Osteoblast (primary cell): Measurements from ENCODE around the gene USP11. TPM values are rescaled to one million over a fixed set of nuclear protein-coding genes. Genes with fewer than 3 reads are reported as not detected.

Source experiments
- DNase-seq: peaks from one replicate; pipeline ENCODE4 v3.0.0; 2011; ENCODE audit warnings: low spot score, mixed read lengths; ENCODE audit not compliant: insufficient read length; ENCODE audit errors: missing footprints
- H2AFZ ChIP-seq: 2 replicates; pipeline ENCODE4 v1.6.0; 2011; ENCODE audit warnings: mild to moderate bottlenecking, low read length
- H3K27ac ChIP-seq: 2 replicates; pipeline ENCODE4 v1.5.1; 2011; ENCODE audit warnings: mild to moderate bottlenecking, low read depth, low read length, moderate library complexity
- H3K27me3 ChIP-seq: 2 replicates; pipeline ENCODE4 v1.6.0; 2012; ENCODE audit warnings: mild to moderate bottlenecking, control low read depth, inconsistent platforms, low read length, moderate library complexity; ENCODE audit not compliant: insufficient read depth
- H3K36me3 ChIP-seq: 2 replicates; pipeline ENCODE4 v1.5.1; 2011; ENCODE audit warnings: mild to moderate bottlenecking, low read length, control low read depth, moderate library complexity; ENCODE audit not compliant: insufficient read depth
- H3K4me1 ChIP-seq: 2 replicates; pipeline ENCODE4 v1.5.1; 2011; ENCODE audit warnings: mild to moderate bottlenecking, low read length, control low read depth, moderate library complexity; ENCODE audit not compliant: insufficient read depth
- H3K4me2 ChIP-seq: 2 replicates; pipeline ENCODE4 v1.6.0; 2011; ENCODE audit warnings: mild to moderate bottlenecking, low read length; ENCODE audit not compliant: insufficient read depth
- H3K4me3 ChIP-seq: fragments of 200-600 bp; sonication (generic); 3 replicates; pipeline ENCODE4 v1.5.1; 2012; ENCODE audit warnings: mild to moderate bottlenecking, low read length, inconsistent platforms; ENCODE audit not compliant: insufficient read depth
- H3K79me2 ChIP-seq: 2 replicates; pipeline ENCODE4 v1.6.0; 2012; ENCODE audit warnings: mild to moderate bottlenecking, low read length, control low read depth, inconsistent platforms; ENCODE audit not compliant: insufficient read depth
- H3K9me3 ChIP-seq: 2 replicates; pipeline ENCODE4 v1.5.1; 2011; ENCODE audit warnings: low read depth, low read length, control low read depth
- H4K20me1 ChIP-seq: 2 replicates; pipeline ENCODE4 v1.6.0; 2012; ENCODE audit warnings: mild to moderate bottlenecking, low read length, control low read depth; ENCODE audit not compliant: insufficient read depth
- total RNA-seq: library from RNA; depleted of rRNA; stranded (reverse); fragments of >200 nt; gene quantifications from 2 replicates; pipeline ENCODE4 v1.2.3, GENCODE V29; 2012
- TF ChIP-seq, protein P1 (sequence below): IDR thresholded peaks from 2 replicates; pipeline ENCODE4 v1.5.1; 2011; ENCODE audit warnings: mild to moderate bottlenecking, low read depth, low read length, moderate library complexity; ENCODE audit errors: extremely low read depth

The USP11 gene
- total RNA-seq, 1 donor: 28.2 TPM

DNA sequence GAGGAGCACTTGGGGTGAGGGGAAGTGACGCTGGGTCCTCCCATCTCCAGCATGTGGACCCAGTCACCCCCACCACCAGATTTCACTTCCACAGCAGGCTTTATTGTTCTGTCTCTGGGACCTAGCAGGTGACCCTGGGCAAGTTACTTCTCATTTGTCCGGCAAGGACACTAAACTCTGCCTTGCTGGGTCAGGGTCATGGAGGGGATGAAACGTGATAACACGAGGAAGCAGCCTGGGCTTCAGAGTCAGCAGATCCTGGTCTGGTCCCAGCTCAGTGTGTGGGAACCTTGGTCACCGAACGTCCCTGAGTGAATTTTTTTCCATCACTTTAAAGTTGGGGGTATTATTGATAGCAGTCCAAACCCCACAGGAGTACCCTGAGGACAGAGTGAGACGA lies 35.3 kb upstream of the USP11 start:
- peaks cover 69% of the 10 kb centered on the region for H4K20me1 ChIP-seq
- peaks cover 46% of the 10 kb centered on the region for H3K36me3 ChIP-seq
- H3K27ac ChIP-seq: peak overlapping the region; percentile 24
- no peaks in the 10 kb centered on the region for H3K9me3 ChIP-seq
- TF ChIP-seq, protein P1, sequence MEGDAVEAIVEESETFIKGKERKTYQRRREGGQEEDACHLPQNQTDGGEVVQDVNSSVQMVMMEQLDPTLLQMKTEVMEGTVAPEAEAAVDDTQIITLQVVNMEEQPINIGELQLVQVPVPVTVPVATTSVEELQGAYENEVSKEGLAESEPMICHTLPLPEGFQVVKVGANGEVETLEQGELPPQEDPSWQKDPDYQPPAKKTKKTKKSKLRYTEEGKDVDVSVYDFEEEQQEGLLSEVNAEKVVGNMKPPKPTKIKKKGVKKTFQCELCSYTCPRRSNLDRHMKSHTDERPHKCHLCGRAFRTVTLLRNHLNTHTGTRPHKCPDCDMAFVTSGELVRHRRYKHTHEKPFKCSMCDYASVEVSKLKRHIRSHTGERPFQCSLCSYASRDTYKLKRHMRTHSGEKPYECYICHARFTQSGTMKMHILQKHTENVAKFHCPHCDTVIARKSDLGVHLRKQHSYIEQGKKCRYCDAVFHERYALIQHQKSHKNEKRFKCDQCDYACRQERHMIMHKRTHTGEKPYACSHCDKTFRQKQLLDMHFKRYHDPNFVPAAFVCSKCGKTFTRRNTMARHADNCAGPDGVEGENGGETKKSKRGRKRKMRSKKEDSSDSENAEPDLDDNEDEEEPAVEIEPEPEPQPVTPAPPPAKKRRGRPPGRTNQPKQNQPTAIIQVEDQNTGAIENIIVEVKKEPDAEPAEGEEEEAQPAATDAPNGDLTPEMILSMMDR: no peak
- DNase-seq: no peak
- peak overlapping the region; percentile 39 for H3K4me2 ChIP-seq
- H3K27me3 ChIP-seq: no peaks in the 10 kb centered on the region
- H3K79me2 ChIP-seq: peaks cover 74% of the 10 kb centered on the region
- peaks cover 45% of the 10 kb centered on the region for H3K4me1 ChIP-seq
- H2AFZ ChIP-seq: no peak overlapping the region
- no peak overlapping the region for H3K4me3 ChIP-seq

DNA sequence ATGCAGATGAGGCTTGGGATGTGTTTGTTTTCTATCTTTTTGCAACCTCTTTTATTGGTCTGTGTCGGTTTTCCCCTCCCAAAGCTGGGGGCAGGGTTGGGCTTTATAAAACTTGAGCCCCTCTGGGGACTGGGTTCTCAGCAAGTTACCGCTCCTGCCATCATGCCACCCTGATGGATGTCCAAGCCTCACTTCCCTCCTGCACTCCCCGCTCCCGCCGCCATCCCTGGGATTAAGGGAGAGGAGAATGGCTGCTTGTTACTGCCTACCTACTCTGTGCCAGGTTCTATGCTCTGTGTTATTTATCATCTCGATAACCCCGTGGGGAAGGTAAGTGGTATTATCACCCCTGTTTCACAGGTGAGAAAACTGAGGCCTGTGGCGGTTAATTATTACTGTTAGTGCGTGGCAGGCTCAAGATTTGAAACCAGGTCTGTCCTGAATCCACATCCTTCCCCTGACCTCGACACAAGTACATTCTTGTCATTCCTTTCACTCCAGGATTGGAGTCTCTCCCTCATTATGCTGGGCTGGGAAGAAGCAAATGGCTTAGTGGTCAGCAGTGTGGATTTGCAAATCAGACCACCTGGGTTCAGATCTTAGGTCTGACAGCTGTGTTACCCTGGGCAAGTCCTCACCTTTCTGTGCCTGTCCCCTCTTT lies 34.7 kb upstream of the USP11 start:
- peaks cover 43% of the 10 kb centered on the region for H3K4me1 ChIP-seq
- peak overlapping the region; percentile 24 for H3K27ac ChIP-seq
- H3K4me3 ChIP-seq: no peak overlapping the region
- no peak overlapping the region for H2AFZ ChIP-seq
- H3K4me2 ChIP-seq: peak overlapping the region; percentile 39
- peaks cover 52% of the 10 kb centered on the region for H3K36me3 ChIP-seq
- TF ChIP-seq, protein P1: no peak
- no peaks in the 10 kb centered on the region for H3K27me3 ChIP-seq
- H3K79me2 ChIP-seq: peaks cover 79% of the 10 kb centered on the region
- peaks cover 74% of the 10 kb centered on the region for H4K20me1 ChIP-seq
- H3K9me3 ChIP-seq: no peaks in the 10 kb centered on the region
- DNase-seq: peak; percentile 37

DNA sequence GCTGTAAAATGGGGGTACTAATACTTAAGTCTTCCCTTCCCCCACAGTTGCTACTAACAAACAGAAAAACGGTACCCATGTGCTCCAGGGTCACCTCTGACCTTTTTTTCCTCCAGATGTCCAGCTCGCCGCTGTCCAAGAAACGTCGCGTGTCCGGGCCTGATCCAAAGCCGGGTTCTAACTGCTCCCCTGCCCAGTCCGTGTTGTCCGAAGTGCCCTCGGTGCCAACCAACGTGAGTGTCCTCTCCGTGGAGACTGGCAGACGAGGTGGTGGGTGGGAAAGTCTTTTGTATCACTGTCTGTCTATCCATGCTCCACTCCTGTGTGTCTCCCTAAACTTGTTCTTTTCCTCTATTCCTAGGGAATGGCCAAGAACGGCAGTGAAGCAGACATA lies 34.1 kb upstream of the USP11 start:
- peak; percentile 9 for DNase-seq
- no peak overlapping the region for H3K4me3 ChIP-seq
- H3K36me3 ChIP-seq: peaks cover 57% of the 10 kb centered on the region
- H2AFZ ChIP-seq: no peak overlapping the region
- TF ChIP-seq, protein P1: no peak
- H3K27ac ChIP-seq: no peak overlapping the region
- no peak overlapping the region for H3K4me2 ChIP-seq
- H3K79me2 ChIP-seq: peaks cover 78% of the 10 kb centered on the region
- no peaks in the 10 kb centered on the region for H3K27me3 ChIP-seq
- no peaks in the 10 kb centered on the region for H3K9me3 ChIP-seq
- H4K20me1 ChIP-seq: peaks cover 78% of the 10 kb centered on the region
- H3K4me1 ChIP-seq: peaks cover 40% of the 10 kb centered on the region

DNA sequence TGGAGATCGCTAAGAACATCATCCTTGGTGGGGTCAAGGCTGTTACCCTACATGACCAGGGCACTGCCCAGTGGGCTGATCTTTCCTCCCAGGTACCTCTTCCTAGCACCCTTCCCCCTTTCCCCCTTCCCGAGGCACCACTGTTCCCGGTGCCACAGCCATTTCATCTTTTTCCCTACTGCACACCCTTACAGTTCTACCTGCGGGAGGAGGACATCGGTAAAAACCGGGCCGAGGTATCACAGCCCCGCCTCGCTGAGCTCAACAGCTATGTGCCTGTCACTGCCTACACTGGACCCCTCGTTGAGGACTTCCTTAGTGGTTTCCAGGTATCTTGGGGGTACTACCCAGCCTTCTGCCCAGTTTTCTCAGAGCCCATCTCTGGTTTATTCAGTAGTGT lies 33.5 kb upstream of the USP11 start:
- Histone ChIP-seq H3K4me2 (no peak overlapping the region), H3K4me3 (no peak overlapping the region), H3K79me2 (peaks cover 72% of the 10 kb centered on the region), H3K4me1 (peaks cover 40% of the 10 kb centered on the region), H3K27ac (no peak overlapping the region), H4K20me1 (peaks cover 80% of the 10 kb centered on the region), H3K27me3 (no peaks in the 10 kb centered on the region), H2AFZ (no peak overlapping the region), H3K9me3 (no peaks in the 10 kb centered on the region), H3K36me3 (peaks cover 63% of the 10 kb centered on the region)
- TF ChIP-seq, protein P1: no peak
- peak; percentile 61 for DNase-seq
